Panc1 (cell line): ENCODE data around the gene KCNV2. TPM values are rescaled to one million over a fixed set of nuclear protein-coding genes. Genes with fewer than 3 reads are reported as not detected.

Experiments
- ATAC-seq: fragments of 200-7000 bp; cut with Tn5 transposase; 2 replicates; pipeline ENCODE4 v1.9.1; 2020; ENCODE audit warnings: mild to moderate bottlenecking, moderate library complexity
- BruUV-seq: library from RNA; stranded (reverse); fragments of 400-500 nt; replicated peaks from 2 replicates; lab custom pipeline; 2021; lab: Mats Ljungman, UMichigan
- CTCF ChIA-PET: fragments of 300-600 bp; sonication (Branson Sonifier 250); formaldehyde crosslinking; loops from one replicate; lab custom pipeline; 2022; ENCODE audit warnings: antibody characterized with exemption; lab: Charles Lee
- POLR2A ChIA-PET: fragments of 300-600 bp; sonication (Branson Sonifier 250); formaldehyde crosslinking; loops from one replicate; lab custom pipeline; 2022; ENCODE audit warnings: antibody characterized with exemption; lab: Charles Lee
- DNase-seq: peaks from one replicate; pipeline ENCODE4 v3.0.0-alpha.2; 2010; ENCODE audit warnings: low read depth, low spot score
- H3K27ac ChIP-seq: 2 replicates; pipeline ENCODE4 v1.5.1; 2011; ENCODE audit warnings: mild to moderate bottlenecking, low read length, inconsistent platforms
- H3K27me3 ChIP-seq: fragments of 200-500 bp; sonication (Bioruptor generic); 2 replicates; pipeline ENCODE4 v1.6.0; 2014; ENCODE audit warnings: low read length, inconsistent platforms; ENCODE audit not compliant: control insufficient read depth, insufficient read depth
- H3K36me3 ChIP-seq: fragments of 200-500 bp; sonication (Bioruptor generic); 2 replicates; pipeline ENCODE4 v1.5.1; 2014; ENCODE audit warnings: inconsistent platforms, mild to moderate bottlenecking, low read length, moderate library complexity; ENCODE audit not compliant: control insufficient read depth, insufficient read depth
- H3K4me1 ChIP-seq: 2 replicates; pipeline ENCODE4 v1.5.1; 2011; ENCODE audit warnings: inconsistent platforms, mild to moderate bottlenecking, low read length, moderate library complexity; ENCODE audit not compliant: control insufficient read depth, insufficient read depth
- H3K4me3 ChIP-seq, 2 experiments: 2 replicates each; pipeline ENCODE4 v1.5.1; 2011 to 2012; ENCODE audit warnings: low read depth in 2 of 2, low read length in 2 of 2, mild to moderate bottlenecking in 2 of 2, inconsistent platforms in 1 of 2, moderate library complexity in 1 of 2
- H3K9me3 ChIP-seq: fragments of 200-500 bp; sonication (Bioruptor generic); 2 replicates; pipeline ENCODE4 v1.5.1; 2014; ENCODE audit warnings: low read depth, mild to moderate bottlenecking, inconsistent platforms, low read length, moderate library complexity; ENCODE audit not compliant: control insufficient read depth, insufficient read depth
- POLR2AphosphoS5 ChIP-seq: IDR thresholded peaks from 2 replicates; pipeline ENCODE4 v1.6.1; 2012; ENCODE audit warnings: mild to moderate bottlenecking, low read depth, low read length, moderate library complexity
- SIN3A ChIP-seq: IDR thresholded peaks from 2 replicates; pipeline ENCODE4 v1.6.1; 2012; ENCODE audit warnings: low read depth, mild to moderate bottlenecking, low read length, moderate library complexity, borderline replicate concordance; ENCODE audit not compliant: insufficient read depth
- TCF7L2 ChIP-seq: IDR thresholded peaks from 2 replicates; pipeline ENCODE4 v1.6.1; 2011; ENCODE audit warnings: mild to moderate bottlenecking, low read depth, low read length, inconsistent platforms
- in situ Hi-C: cut with HindIII; loops from 2 replicates; pipeline ENCODE4 v1.10.0; 2016; ENCODE audit warnings: low sequenced_read_pairs, low pct_unique_long_range_greater_than_20kb
- intact Hi-C: fragments of 100-400 bp; cut with micrococcal nuclease; formaldehyde crosslinking; loops from one replicate; pipeline ENCODE4 v1.10.0; 2022; ENCODE audit not compliant: unreplicated experiment
- total RNA-seq: library from RNA; stranded (reverse); gene quantifications from one replicate; pipeline ENCODE4 v1.2.1, GENCODE V29; 2021; ENCODE audit not compliant: unreplicated experiment
- TF ChIP-seq, protein P1 (sequence below), 2 experiments: IDR thresholded peaks; 2 replicates each; pipeline ENCODE4 v1.6.1; 2011 to 2012; ENCODE audit warnings: low read depth in 2 of 2, control low read depth in 1 of 2, low read length in 1 of 2, mild to moderate bottlenecking in 1 of 2, moderate library complexity in 1 of 2; ENCODE audit not compliant: insufficient read depth in 1 of 2
- TF ChIP-seq, protein P2 (sequence below): fragments of 450-650 bp; IDR thresholded peaks from 2 replicates; pipeline ENCODE4 v1.5.1; 2017; ENCODE audit warnings: mild to moderate bottlenecking

The KCNV2 gene
- total RNA-seq, 1 experiment from 2014 or later: not detected

DNA sequence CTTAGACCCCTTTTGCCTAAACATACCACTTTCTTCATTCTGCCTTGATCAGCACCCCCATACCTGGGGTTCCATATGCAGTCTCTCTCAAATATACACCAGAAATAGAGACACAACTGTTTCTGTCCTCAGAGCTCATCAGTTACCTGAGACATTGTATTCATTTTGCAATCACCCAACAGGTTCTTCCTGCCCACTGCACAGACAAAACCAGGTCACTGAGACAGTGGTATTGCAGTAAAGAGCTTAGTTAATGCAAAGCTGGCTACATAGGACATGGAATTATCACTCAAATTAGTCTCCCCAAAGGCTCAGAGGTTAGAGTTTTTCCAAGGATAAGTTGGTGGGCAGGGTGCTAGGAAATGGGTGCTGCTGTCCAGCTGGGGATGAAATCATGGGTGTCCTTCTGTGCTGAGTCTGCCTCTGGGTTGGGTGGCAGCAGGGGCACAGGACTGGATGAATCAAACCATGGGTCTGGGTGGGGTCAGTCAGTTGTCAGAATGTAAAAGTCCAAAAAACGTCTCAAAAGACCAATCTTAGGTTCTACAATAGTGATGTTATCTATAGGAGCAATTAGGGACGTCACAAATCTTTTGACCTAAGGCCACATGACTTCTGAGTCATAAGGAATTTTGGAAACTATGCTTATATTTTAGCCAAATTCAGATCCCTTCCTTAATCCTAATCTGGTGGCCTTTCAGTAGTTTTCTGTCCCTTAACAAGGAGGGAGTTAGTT lies 41.0 kb downstream of the KCNV2 start:
- TF ChIP-seq SIN3A (no peak), POLR2AphosphoS5 (no peak), TCF7L2 (no peak)
- TF ChIP-seq, protein P1, sequence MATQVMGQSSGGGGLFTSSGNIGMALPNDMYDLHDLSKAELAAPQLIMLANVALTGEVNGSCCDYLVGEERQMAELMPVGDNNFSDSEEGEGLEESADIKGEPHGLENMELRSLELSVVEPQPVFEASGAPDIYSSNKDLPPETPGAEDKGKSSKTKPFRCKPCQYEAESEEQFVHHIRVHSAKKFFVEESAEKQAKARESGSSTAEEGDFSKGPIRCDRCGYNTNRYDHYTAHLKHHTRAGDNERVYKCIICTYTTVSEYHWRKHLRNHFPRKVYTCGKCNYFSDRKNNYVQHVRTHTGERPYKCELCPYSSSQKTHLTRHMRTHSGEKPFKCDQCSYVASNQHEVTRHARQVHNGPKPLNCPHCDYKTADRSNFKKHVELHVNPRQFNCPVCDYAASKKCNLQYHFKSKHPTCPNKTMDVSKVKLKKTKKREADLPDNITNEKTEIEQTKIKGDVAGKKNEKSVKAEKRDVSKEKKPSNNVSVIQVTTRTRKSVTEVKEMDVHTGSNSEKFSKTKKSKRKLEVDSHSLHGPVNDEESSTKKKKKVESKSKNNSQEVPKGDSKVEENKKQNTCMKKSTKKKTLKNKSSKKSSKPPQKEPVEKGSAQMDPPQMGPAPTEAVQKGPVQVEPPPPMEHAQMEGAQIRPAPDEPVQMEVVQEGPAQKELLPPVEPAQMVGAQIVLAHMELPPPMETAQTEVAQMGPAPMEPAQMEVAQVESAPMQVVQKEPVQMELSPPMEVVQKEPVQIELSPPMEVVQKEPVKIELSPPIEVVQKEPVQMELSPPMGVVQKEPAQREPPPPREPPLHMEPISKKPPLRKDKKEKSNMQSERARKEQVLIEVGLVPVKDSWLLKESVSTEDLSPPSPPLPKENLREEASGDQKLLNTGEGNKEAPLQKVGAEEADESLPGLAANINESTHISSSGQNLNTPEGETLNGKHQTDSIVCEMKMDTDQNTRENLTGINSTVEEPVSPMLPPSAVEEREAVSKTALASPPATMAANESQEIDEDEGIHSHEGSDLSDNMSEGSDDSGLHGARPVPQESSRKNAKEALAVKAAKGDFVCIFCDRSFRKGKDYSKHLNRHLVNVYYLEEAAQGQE (IDR thresholded peaks at IDR 0.05; ENCODE audit: insufficient read depth in 1 of 2, low read depth in 2 of 2, low read length in 1 of 2): no peak
- TF ChIP-seq, protein P2, sequence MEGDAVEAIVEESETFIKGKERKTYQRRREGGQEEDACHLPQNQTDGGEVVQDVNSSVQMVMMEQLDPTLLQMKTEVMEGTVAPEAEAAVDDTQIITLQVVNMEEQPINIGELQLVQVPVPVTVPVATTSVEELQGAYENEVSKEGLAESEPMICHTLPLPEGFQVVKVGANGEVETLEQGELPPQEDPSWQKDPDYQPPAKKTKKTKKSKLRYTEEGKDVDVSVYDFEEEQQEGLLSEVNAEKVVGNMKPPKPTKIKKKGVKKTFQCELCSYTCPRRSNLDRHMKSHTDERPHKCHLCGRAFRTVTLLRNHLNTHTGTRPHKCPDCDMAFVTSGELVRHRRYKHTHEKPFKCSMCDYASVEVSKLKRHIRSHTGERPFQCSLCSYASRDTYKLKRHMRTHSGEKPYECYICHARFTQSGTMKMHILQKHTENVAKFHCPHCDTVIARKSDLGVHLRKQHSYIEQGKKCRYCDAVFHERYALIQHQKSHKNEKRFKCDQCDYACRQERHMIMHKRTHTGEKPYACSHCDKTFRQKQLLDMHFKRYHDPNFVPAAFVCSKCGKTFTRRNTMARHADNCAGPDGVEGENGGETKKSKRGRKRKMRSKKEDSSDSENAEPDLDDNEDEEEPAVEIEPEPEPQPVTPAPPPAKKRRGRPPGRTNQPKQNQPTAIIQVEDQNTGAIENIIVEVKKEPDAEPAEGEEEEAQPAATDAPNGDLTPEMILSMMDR: no peak
- no TSS peak for BruUV-seq
- H3K4me3 ChIP-seq: no peak overlapping the region

DNA sequence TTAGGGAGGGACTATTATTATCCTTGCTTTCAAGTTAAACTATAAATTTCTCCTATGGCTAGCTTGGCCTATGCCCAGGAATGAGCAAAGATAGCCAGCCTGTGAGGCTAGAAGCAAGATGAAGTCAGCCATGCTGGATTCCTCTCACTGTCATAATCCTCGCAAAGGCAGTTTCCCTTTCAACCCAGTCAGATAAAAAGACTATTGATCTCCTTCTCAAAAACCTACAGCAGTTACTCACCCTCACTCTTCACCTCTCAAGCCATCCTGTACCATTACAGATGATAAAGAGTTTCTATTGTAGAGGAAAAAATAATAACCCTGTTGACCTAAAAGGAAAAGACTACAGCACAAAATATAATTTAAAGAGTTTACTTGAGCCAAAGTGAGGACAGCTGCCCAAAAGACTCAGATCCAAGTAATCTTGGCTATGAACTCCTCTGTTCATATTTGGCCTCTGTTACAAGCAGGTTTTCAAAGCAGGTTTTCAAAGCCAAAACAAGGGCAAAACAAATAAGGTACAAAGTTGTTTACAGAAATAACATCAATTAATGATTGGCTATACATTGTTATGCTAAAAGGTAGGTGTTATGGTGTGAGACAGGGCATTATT lies 41.7 kb downstream of the KCNV2 start:
- H3K4me1 ChIP-seq: no peaks in the 10 kb centered on the region
- intact Hi-C loops (no loop called here), in situ Hi-C loops (no loop called here)
- ChIA-PET CTCF (no interaction called here), POLR2A (no interaction called here)
- no peaks in the 10 kb centered on the region for H3K36me3 ChIP-seq
- no peak for DNase-seq
- H3K27me3 ChIP-seq: no peaks in the 10 kb centered on the region
- no peak overlapping the region for H3K27ac ChIP-seq
- no peaks in the 10 kb centered on the region for H3K9me3 ChIP-seq
- TF ChIP-seq TCF7L2 (no peak), POLR2AphosphoS5 (no peak), SIN3A (no peak)
- TF ChIP-seq, protein P1 (IDR thresholded peaks at IDR 0.05; ENCODE audit: insufficient read depth in 1 of 2, low read depth in 2 of 2, low read length in 1 of 2): no peak
- TF ChIP-seq, protein P2: no peak
- no TSS peak for BruUV-seq
- no peak overlapping the region for H3K4me3 ChIP-seq
- ATAC-seq: no peak

More for the DNA sequence above, 41.0 kb downstream of the KCNV2 start:
- ATAC-seq: no peak
- no peaks in the 10 kb centered on the region for H3K36me3 ChIP-seq
- H3K9me3 ChIP-seq: no peaks in the 10 kb centered on the region
- in situ Hi-C loops: no loop called here
- ChIA-PET CTCF (no interaction called here), POLR2A (no interaction called here)
- H3K4me1 ChIP-seq: no peaks in the 10 kb centered on the region
- H3K27ac ChIP-seq: no peak overlapping the region
- no peaks in the 10 kb centered on the region for H3K27me3 ChIP-seq
- intact Hi-C loops: no loop called here
- no peak for DNase-seq
